Fibroblast of pulmonary artery (primary cell): ENCODE results near the gene AUTS2.

ENCODE experiments used
- DNase-seq: peaks from one replicate; pipeline ENCODE4 v3.0.0-alpha.2; 2010; ENCODE audit warnings: low read depth
- H3K4me3 ChIP-seq: replicated peaks from 2 replicates; pipeline ENCODE4 v1.5.1; 2011; ENCODE audit warnings: low read depth, mild to moderate bottlenecking, control low read depth, low read length, moderate library complexity
- CTCF ChIP-seq: IDR thresholded peaks from 2 replicates; pipeline ENCODE4 v1.5.1; 2011; ENCODE audit warnings: mild to moderate bottlenecking, control low read depth, low read length, inconsistent platforms; ENCODE audit errors: missing control alignments

Gene AUTS2

GRCh38 chr7:70520611-70521010 is 922.3 kb downstream of the AUTS2 start:
- no peak for TF ChIP-seq CTCF
- H3K4me3 ChIP-seq = no peak overlapping the region
- no peak for DNase-seq

GRCh38 chr7:70523249-70523988 is 925.1 kb downstream of the AUTS2 start:
- no peak for TF ChIP-seq CTCF
- no peak for DNase-seq
- H3K4me3 ChIP-seq = no peak overlapping the region

- no peak overlapping the region for H3K4me3 ChIP-seq
- TF ChIP-seq CTCF = no peak
- no peak for DNase-seq
Measured at GRCh38 chr7:70523989-70524351, 925.7 kb downstream of the AUTS2 start.

- no peak for DNase-seq
- TF ChIP-seq CTCF = no peak
- no peak overlapping the region for H3K4me3 ChIP-seq
Measured at GRCh38 chr7:70525991-70526390, 927.7 kb downstream of the AUTS2 start.

GRCh38 chr7:70527520-70528115 is 929.3 kb downstream of the AUTS2 start:
- DNase-seq = no peak
- H3K4me3 ChIP-seq = no peak overlapping the region
- TF ChIP-seq CTCF = no peak

GRCh38 chr7:70529436-70529835 is 931.2 kb downstream of the AUTS2 start:
- no peak for DNase-seq
- TF ChIP-seq CTCF = no peak
- no peak overlapping the region for H3K4me3 ChIP-seq
